GM12892 (cell line): ENCODE results near the gene GIPC2.

Experiments
- DNase-seq: peaks from one replicate; pipeline ENCODE4 v3.0.0; 2011; ENCODE audit not compliant: insufficient read length
- FAIRE-seq: peaks from 2 replicates; lab custom pipeline; 2011; peaks lifted over from hg19 to GRCh38; lab: Jason Lieb, UNC
- POLR2A ChIP-seq: IDR thresholded peaks from 2 replicates; pipeline ENCODE4 v1.6.1; 2011; ENCODE audit warnings: low read depth, low read length, control low read depth
- POLR2AphosphoS5 ChIP-seq: IDR thresholded peaks from 2 replicates; pipeline ENCODE4 v1.6.1; 2011; ENCODE audit warnings: low read depth, low read length, control low read depth
- TAF1 ChIP-seq: IDR thresholded peaks from 2 replicates; pipeline ENCODE4 v1.6.1; 2011; ENCODE audit warnings: low read depth, mild to moderate bottlenecking, control low read depth, low read length, borderline replicate concordance

The GIPC2 gene

DNA sequence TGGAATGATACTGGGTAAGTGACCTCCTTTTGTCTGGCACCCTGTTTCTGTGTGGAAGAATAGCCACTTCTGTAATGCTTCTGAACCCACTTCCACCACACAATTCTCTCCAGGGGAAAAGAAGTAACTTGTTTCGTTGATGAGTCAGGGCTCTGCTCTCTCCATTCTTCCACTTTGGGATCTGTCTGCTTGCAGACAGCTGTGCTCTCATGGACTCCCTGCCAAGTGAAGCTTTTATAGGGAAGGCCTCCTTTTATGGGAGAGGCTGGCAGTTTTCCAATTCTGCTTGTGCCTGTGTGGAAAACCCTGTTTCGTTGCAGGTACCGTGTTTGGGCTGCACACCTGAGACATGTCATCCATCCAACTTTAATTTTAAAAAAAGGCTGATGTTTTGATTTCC is 130.7 kb downstream of the GIPC2 start:
- no peak for DNase-seq
- FAIRE-seq, result no peak

GRCh38 chr1:78177708-78178270 is 132.0 kb downstream of the GIPC2 start:
- DNase-seq (no peak), FAIRE-seq (no peak)
- no peak for TF ChIP-seq TAF1
- TF ChIP-seq POLR2AphosphoS5, result no peak
- TF ChIP-seq POLR2A, result no peak

More for the DNA sequence above, 130.7 kb downstream of the GIPC2 start:
- TF ChIP-seq POLR2AphosphoS5 (no peak), POLR2A (no peak), TAF1 (no peak)

DNA sequence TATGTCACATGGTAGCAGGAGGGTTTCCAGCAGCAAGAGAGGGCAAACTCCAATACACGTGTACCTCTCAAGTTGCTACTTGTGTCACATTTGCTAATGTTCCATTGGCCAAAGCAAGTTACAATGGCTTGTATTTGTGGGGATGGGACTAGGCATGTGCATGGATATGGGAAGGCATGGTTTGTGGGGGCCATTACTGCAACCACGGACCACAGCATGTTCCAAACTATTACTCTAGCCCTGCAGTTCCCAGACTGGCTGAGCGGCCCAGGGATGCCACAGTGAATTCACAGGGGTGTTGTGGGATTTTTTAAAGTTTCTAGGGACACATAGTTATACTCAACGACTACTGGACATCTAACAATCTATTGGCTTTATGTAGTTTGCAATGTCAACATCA is 133.1 kb downstream of the GIPC2 start:
- TF ChIP-seq POLR2A (no peak), TAF1 (no peak), POLR2AphosphoS5 (no peak)
- no peak for DNase-seq
- FAIRE-seq, result no peak

- FAIRE-seq (no peak), DNase-seq (no peak)
- TF ChIP-seq TAF1, result no peak
- no peak for TF ChIP-seq POLR2A
- no peak for TF ChIP-seq POLR2AphosphoS5
Observed at GRCh38 chr1:78184460-78185072, 138.8 kb downstream of the GIPC2 start.
